Measurements from ENCODE around the gene SSNA1. TPM values are rescaled to one million over a fixed set of nuclear protein-coding genes. Genes with fewer than 3 reads are reported as not detected.

SSNA1 gene
- total RNA-seq, 1 donor, result 59.7 TPM

- no peak overlapping the region for H3K4me3 ChIP-seq (ENCODE audit: insufficient read depth, low read length)
- H2AFZ ChIP-seq (ENCODE audit: low read length), result no peak overlapping the region
- no peaks in the 10 kb centered on the region for H3K9me3 ChIP-seq (ENCODE audit: low read depth, low read length)
- H3K27me3 ChIP-seq (ENCODE audit: insufficient read depth, low read length), result peaks cover 50% of the 10 kb centered on the region
- no peak for TF ChIP-seq CTCF (IDR thresholded peaks at IDR 0.05; ENCODE audit: extremely low read depth, low read depth, low read length)
- H3K79me2 ChIP-seq (ENCODE audit: insufficient read depth, low read length), result no peaks in the 10 kb centered on the region
- no peak overlapping the region for H3K27ac ChIP-seq (ENCODE audit: low read depth, low read length)
- no peaks in the 10 kb centered on the region for H3K4me1 ChIP-seq (ENCODE audit: insufficient read depth, low read length)
- no peak for DNase-seq (ENCODE audit: insufficient read length, low spot score, missing footprints)
- H4K20me1 ChIP-seq (ENCODE audit: insufficient read depth, low read length), result peaks cover 5% of the 10 kb centered on the region
- H3K36me3 ChIP-seq (ENCODE audit: insufficient read depth, low read length), result no peaks in the 10 kb centered on the region
- no peak overlapping the region for H3K4me2 ChIP-seq (ENCODE audit: insufficient read depth, low read length)
Measured at GRCh38 chr9:137159105-137160053, 29.1 kb upstream of the SSNA1 start.

- Histone ChIP-seq H3K4me2 (ENCODE audit: insufficient read depth, low read length) (no peak overlapping the region), H3K36me3 (ENCODE audit: insufficient read depth, low read length) (no peaks in the 10 kb centered on the region), H3K27me3 (ENCODE audit: insufficient read depth, low read length) (peaks cover 57% of the 10 kb centered on the region), H3K79me2 (ENCODE audit: insufficient read depth, low read length) (no peaks in the 10 kb centered on the region), H3K27ac (ENCODE audit: low read depth, low read length) (no peak overlapping the region), H3K9me3 (ENCODE audit: low read depth, low read length) (no peaks in the 10 kb centered on the region), H3K4me3 (ENCODE audit: insufficient read depth, low read length) (no peak overlapping the region), H3K4me1 (ENCODE audit: insufficient read depth, low read length) (no peaks in the 10 kb centered on the region), H4K20me1 (ENCODE audit: insufficient read depth, low read length) (peaks cover 5% of the 10 kb centered on the region), H2AFZ (ENCODE audit: low read length) (no peak overlapping the region)
- no peak for DNase-seq (ENCODE audit: insufficient read length, low spot score, missing footprints)
- TF ChIP-seq CTCF (IDR thresholded peaks at IDR 0.05; ENCODE audit: extremely low read depth, low read depth, low read length), result no peak
Measured at GRCh38 chr9:137160054-137160425, 28.4 kb upstream of the SSNA1 start.

GRCh38 chr9:137160716-137161557, 27.5 kb upstream of the SSNA1 start:
- peaks cover 62% of the 10 kb centered on the region for H3K27me3 ChIP-seq (ENCODE audit: insufficient read depth, low read length)
- no peak overlapping the region for H3K4me3 ChIP-seq (ENCODE audit: insufficient read depth, low read length)
- H3K27ac ChIP-seq (ENCODE audit: low read depth, low read length), result no peak overlapping the region
- DNase-seq (ENCODE audit: insufficient read length, low spot score, missing footprints), result no peak
- TF ChIP-seq CTCF (IDR thresholded peaks at IDR 0.05; ENCODE audit: extremely low read depth, low read depth, low read length), result no peak
- no peaks in the 10 kb centered on the region for H3K9me3 ChIP-seq (ENCODE audit: low read depth, low read length)
- no peaks in the 10 kb centered on the region for H3K4me1 ChIP-seq (ENCODE audit: insufficient read depth, low read length)
- no peak overlapping the region for H2AFZ ChIP-seq (ENCODE audit: low read length)
- peaks cover 5% of the 10 kb centered on the region for H4K20me1 ChIP-seq (ENCODE audit: insufficient read depth, low read length)
- H3K79me2 ChIP-seq (ENCODE audit: insufficient read depth, low read length), result no peaks in the 10 kb centered on the region
- H3K36me3 ChIP-seq (ENCODE audit: insufficient read depth, low read length), result no peaks in the 10 kb centered on the region
- H3K4me2 ChIP-seq (ENCODE audit: insufficient read depth, low read length), result no peak overlapping the region
